HEK293 (cell line): ENCODE data around the gene HOXC10.
A peak's percentile ranks its signal among the peaks of the same experiment; 100 is the strongest.

Experiments used
- FEZF1 ChIP-seq: fragments of 450-650 bp; formaldehyde crosslinking; IDR thresholded peaks from 2 replicates; pipeline ENCODE4 v1.5.1; 2016; ENCODE audit warnings: missing biosample characterization, missing genetic modification characterization
- KLF16 ChIP-seq: fragments of 450-650 bp; formaldehyde crosslinking; IDR thresholded peaks from 2 replicates; pipeline ENCODE4 v1.5.1; 2017; ENCODE audit warnings: missing biosample characterization, missing genetic modification characterization
- MZF1 ChIP-seq: fragments of 450-650 bp; formaldehyde crosslinking; IDR thresholded peaks from 2 replicates; pipeline ENCODE4 v1.5.1; 2017; ENCODE audit warnings: missing biosample characterization, missing genetic modification characterization, borderline replicate concordance
- SCRT1 ChIP-seq: fragments of 450-650 bp; formaldehyde crosslinking; IDR thresholded peaks from 2 replicates; pipeline ENCODE4 v1.5.1; 2016; ENCODE audit warnings: missing biosample characterization, missing genetic modification characterization, borderline replicate concordance
- TCF7L2 ChIP-seq: IDR thresholded peaks from 2 replicates; pipeline ENCODE4 v1.6.1; 2011; ENCODE audit warnings: low read depth, mild to moderate bottlenecking, inconsistent platforms, low read length, moderate library complexity, borderline replicate concordance
- ZBTB17 ChIP-seq: fragments of 450-650 bp; formaldehyde crosslinking; IDR thresholded peaks from 2 replicates; pipeline ENCODE4 v1.5.1; 2016; ENCODE audit warnings: missing biosample characterization, missing genetic modification characterization
- ZFP41 ChIP-seq: fragments of 450-650 bp; formaldehyde crosslinking; IDR thresholded peaks from 2 replicates; pipeline ENCODE4 v1.5.1; 2016; ENCODE audit warnings: missing biosample characterization, missing genetic modification characterization, borderline replicate concordance
- ZNF112 ChIP-seq: fragments of 450-650 bp; formaldehyde crosslinking; IDR thresholded peaks from 2 replicates; pipeline ENCODE4 v1.5.0; 2017; ENCODE audit warnings: missing biosample characterization, missing genetic modification characterization
- ZNF138 ChIP-seq: fragments of 450-650 bp; formaldehyde crosslinking; IDR thresholded peaks from 2 replicates; pipeline ENCODE4 v1.5.1; 2016; ENCODE audit warnings: missing biosample characterization, missing genetic modification characterization, borderline replicate concordance
- ZNF146 ChIP-seq: fragments of 450-650 bp; formaldehyde crosslinking; IDR thresholded peaks from 2 replicates; pipeline ENCODE4 v1.5.1; 2016; ENCODE audit warnings: missing biosample characterization, missing genetic modification characterization
- ZNF184 ChIP-seq: fragments of 450-650 bp; IDR thresholded peaks from 2 replicates; pipeline ENCODE4 v1.5.1; 2018; ENCODE audit warnings: missing biosample characterization, mild to moderate bottlenecking, missing genetic modification characterization
- ZNF211 ChIP-seq: fragments of 450-650 bp; formaldehyde crosslinking; IDR thresholded peaks from 2 replicates; pipeline ENCODE4 v1.5.1; 2016; ENCODE audit warnings: low read depth, missing biosample characterization, missing genetic modification characterization
- ZNF341 ChIP-seq: fragments of 450-650 bp; formaldehyde crosslinking; IDR thresholded peaks from 2 replicates; pipeline ENCODE4; 2016; ENCODE audit warnings: low read depth, missing biosample characterization, missing genetic modification characterization
- ZNF391 ChIP-seq: fragments of 450-650 bp; formaldehyde crosslinking; IDR thresholded peaks from 2 replicates; pipeline ENCODE4 v1.5.1; 2016; ENCODE audit warnings: low read depth, missing biosample characterization, missing genetic modification characterization, borderline replicate concordance
- ZNF433 ChIP-seq: fragments of 450-650 bp; formaldehyde crosslinking; IDR thresholded peaks from 2 replicates; pipeline ENCODE4 v1.5.1; 2016; ENCODE audit warnings: missing biosample characterization, missing genetic modification characterization, low read depth
- ZNF473 ChIP-seq: fragments of 450-650 bp; formaldehyde crosslinking; IDR thresholded peaks from 2 replicates; pipeline ENCODE4 v1.5.1; 2017; ENCODE audit warnings: missing biosample characterization, missing genetic modification characterization
- ZNF488 ChIP-seq: fragments of 450-650 bp; formaldehyde crosslinking; IDR thresholded peaks from 2 replicates; pipeline ENCODE4 v1.5.1; 2016; ENCODE audit warnings: missing biosample characterization, missing genetic modification characterization
- ZNF658 ChIP-seq: fragments of 450-650 bp; formaldehyde crosslinking; IDR thresholded peaks from 2 replicates; pipeline ENCODE4; 2016; ENCODE audit warnings: missing biosample characterization, missing genetic modification characterization
- ZNF707 ChIP-seq: fragments of 450-650 bp; formaldehyde crosslinking; IDR thresholded peaks from 2 replicates; pipeline ENCODE4 v1.5.1; 2016; ENCODE audit warnings: missing biosample characterization, missing genetic modification characterization
- ZSCAN30 ChIP-seq: fragments of 450-650 bp; IDR thresholded peaks from 2 replicates; pipeline ENCODE4 v1.5.1; 2018; ENCODE audit warnings: missing biosample characterization, mild to moderate bottlenecking, missing genetic modification characterization, moderate library complexity
- TF ChIP-seq, protein P1 (sequence below): fragments of 450-650 bp; formaldehyde crosslinking; IDR thresholded peaks from 2 replicates; pipeline ENCODE4 v1.5.1; 2016; ENCODE audit warnings: missing biosample characterization, missing genetic modification characterization
- TF ChIP-seq, protein P2 (sequence below): fragments of 450-650 bp; formaldehyde crosslinking; IDR thresholded peaks from 2 replicates; pipeline ENCODE4 v1.5.1; 2016; ENCODE audit warnings: missing biosample characterization, missing genetic modification characterization, borderline replicate concordance

Gene HOXC10

GRCh38 chr12:53963434-53964314, 21.3 kb upstream of the HOXC10 start (continued):
- TF ChIP-seq, protein P1, sequence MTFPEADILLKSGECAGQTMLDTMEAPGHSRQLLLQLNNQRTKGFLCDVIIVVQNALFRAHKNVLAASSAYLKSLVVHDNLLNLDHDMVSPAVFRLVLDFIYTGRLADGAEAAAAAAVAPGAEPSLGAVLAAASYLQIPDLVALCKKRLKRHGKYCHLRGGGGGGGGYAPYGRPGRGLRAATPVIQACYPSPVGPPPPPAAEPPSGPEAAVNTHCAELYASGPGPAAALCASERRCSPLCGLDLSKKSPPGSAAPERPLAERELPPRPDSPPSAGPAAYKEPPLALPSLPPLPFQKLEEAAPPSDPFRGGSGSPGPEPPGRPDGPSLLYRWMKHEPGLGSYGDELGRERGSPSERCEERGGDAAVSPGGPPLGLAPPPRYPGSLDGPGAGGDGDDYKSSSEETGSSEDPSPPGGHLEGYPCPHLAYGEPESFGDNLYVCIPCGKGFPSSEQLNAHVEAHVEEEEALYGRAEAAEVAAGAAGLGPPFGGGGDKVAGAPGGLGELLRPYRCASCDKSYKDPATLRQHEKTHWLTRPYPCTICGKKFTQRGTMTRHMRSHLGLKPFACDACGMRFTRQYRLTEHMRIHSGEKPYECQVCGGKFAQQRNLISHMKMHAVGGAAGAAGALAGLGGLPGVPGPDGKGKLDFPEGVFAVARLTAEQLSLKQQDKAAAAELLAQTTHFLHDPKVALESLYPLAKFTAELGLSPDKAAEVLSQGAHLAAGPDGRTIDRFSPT (tag by site-specific recombination) = peak; percentile 76
- no peak for TF ChIP-seq ZNF112 (tag by site-specific recombination)
- no peak for TF ChIP-seq ZNF391 (tag by site-specific recombination)
- TF ChIP-seq MZF1 (tag by site-specific recombination) = no peak
- no peak for TF ChIP-seq SCRT1
- 0 out of 2 replicates have a peak, but pooled peaks have one; percentile 6 for TF ChIP-seq ZSCAN30 (tag by site-specific recombination)
- no peak for TF ChIP-seq ZNF707 (tag by site-specific recombination)
- TF ChIP-seq, protein P2, sequence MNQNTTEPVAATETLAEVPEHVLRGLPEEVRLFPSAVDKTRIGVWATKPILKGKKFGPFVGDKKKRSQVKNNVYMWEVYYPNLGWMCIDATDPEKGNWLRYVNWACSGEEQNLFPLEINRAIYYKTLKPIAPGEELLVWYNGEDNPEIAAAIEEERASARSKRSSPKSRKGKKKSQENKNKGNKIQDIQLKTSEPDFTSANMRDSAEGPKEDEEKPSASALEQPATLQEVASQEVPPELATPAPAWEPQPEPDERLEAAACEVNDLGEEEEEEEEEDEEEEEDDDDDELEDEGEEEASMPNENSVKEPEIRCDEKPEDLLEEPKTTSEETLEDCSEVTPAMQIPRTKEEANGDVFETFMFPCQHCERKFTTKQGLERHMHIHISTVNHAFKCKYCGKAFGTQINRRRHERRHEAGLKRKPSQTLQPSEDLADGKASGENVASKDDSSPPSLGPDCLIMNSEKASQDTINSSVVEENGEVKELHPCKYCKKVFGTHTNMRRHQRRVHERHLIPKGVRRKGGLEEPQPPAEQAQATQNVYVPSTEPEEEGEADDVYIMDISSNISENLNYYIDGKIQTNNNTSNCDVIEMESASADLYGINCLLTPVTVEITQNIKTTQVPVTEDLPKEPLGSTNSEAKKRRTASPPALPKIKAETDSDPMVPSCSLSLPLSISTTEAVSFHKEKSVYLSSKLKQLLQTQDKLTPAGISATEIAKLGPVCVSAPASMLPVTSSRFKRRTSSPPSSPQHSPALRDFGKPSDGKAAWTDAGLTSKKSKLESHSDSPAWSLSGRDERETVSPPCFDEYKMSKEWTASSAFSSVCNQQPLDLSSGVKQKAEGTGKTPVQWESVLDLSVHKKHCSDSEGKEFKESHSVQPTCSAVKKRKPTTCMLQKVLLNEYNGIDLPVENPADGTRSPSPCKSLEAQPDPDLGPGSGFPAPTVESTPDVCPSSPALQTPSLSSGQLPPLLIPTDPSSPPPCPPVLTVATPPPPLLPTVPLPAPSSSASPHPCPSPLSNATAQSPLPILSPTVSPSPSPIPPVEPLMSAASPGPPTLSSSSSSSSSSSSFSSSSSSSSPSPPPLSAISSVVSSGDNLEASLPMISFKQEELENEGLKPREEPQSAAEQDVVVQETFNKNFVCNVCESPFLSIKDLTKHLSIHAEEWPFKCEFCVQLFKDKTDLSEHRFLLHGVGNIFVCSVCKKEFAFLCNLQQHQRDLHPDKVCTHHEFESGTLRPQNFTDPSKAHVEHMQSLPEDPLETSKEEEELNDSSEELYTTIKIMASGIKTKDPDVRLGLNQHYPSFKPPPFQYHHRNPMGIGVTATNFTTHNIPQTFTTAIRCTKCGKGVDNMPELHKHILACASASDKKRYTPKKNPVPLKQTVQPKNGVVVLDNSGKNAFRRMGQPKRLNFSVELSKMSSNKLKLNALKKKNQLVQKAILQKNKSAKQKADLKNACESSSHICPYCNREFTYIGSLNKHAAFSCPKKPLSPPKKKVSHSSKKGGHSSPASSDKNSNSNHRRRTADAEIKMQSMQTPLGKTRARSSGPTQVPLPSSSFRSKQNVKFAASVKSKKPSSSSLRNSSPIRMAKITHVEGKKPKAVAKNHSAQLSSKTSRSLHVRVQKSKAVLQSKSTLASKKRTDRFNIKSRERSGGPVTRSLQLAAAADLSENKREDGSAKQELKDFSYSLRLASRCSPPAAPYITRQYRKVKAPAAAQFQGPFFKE = no peak
- no peak for TF ChIP-seq ZNF146
- peak; percentile 47; the same call in 1 of the 2 replicates for TF ChIP-seq TCF7L2
- TF ChIP-seq FEZF1 = peak; percentile 78
- TF ChIP-seq ZNF473 (tag by site-specific recombination) = no peak
- no peak for TF ChIP-seq ZNF211
- TF ChIP-seq ZNF138 (tag by site-specific recombination) = no peak
- TF ChIP-seq ZNF488 (tag by site-specific recombination) = no peak
- TF ChIP-seq ZNF341 = peak; percentile 35; the same call in 1 of the 2 replicates
- no peak; the same call in 1 of the 2 replicates for TF ChIP-seq KLF16 (tag by site-specific recombination)
- TF ChIP-seq ZNF433 (tag by site-specific recombination) = no peak
- TF ChIP-seq ZFP41 (tag by site-specific recombination) = no peak
- no peak for TF ChIP-seq ZNF658 (tag by site-specific recombination)
- no peak for TF ChIP-seq ZNF184 (tag by site-specific recombination)
- TF ChIP-seq ZBTB17 (tag by site-specific recombination) = peak; percentile 66
